Erythroblast (primary cell): Measurements from ENCODE around the gene KCNT1.

Source experiments
- GATA1 ChIP-seq: IDR thresholded peaks from 2 replicates; pipeline ENCODE4 v1.6.1; 2011; ENCODE audit warnings: low read depth, mild to moderate bottlenecking, control low read depth, low read length, moderate library complexity
- POLR2A ChIP-seq: IDR thresholded peaks from 2 replicates; pipeline ENCODE4 v1.6.1; 2011; ENCODE audit warnings: mild to moderate bottlenecking, low read length

- no peak for TF ChIP-seq POLR2A
- no peak for TF ChIP-seq GATA1
Measured at GRCh38 chr9:135821116-135821515, 119.1 kb downstream of the KCNT1 start.
